ENCODE data around the gene STIP1.
"Not testable (repeated sequence)": the region's sequence is repeated elsewhere in the genome, so short reads cannot be mapped to it uniquely, and the experiment has no call there.

Gene STIP1

GRCh38 chr11:64150481-64151239 is 35.3 kb upstream of the STIP1 start:
- TF ChIP-seq ZNF274 (IDR thresholded peaks at IDR 0.05; ENCODE audit: low read depth, low read length), result no peak
- no peak overlapping the region for H3K4me3 ChIP-seq (ENCODE audit: low read length)

- no peak for TF ChIP-seq ZNF274 (IDR thresholded peaks at IDR 0.05; ENCODE audit: low read depth, low read length)
- no peak overlapping the region for H3K4me3 ChIP-seq (ENCODE audit: low read length)
Measured at GRCh38 chr11:64151337-64151736, 34.6 kb upstream of the STIP1 start.

GRCh38 chr11:64152841-64153691 is 32.9 kb upstream of the STIP1 start:
- no peak for TF ChIP-seq ZNF274 (IDR thresholded peaks at IDR 0.05; ENCODE audit: low read depth, low read length)
- no peak overlapping the region for H3K4me3 ChIP-seq (ENCODE audit: low read length)

- H3K4me3 ChIP-seq (ENCODE audit: low read length), result no peak overlapping the region
- no peak for TF ChIP-seq ZNF274 (IDR thresholded peaks at IDR 0.05; ENCODE audit: low read depth, low read length)
Measured at GRCh38 chr11:64153812-64154211, 32.2 kb upstream of the STIP1 start.

DNA sequence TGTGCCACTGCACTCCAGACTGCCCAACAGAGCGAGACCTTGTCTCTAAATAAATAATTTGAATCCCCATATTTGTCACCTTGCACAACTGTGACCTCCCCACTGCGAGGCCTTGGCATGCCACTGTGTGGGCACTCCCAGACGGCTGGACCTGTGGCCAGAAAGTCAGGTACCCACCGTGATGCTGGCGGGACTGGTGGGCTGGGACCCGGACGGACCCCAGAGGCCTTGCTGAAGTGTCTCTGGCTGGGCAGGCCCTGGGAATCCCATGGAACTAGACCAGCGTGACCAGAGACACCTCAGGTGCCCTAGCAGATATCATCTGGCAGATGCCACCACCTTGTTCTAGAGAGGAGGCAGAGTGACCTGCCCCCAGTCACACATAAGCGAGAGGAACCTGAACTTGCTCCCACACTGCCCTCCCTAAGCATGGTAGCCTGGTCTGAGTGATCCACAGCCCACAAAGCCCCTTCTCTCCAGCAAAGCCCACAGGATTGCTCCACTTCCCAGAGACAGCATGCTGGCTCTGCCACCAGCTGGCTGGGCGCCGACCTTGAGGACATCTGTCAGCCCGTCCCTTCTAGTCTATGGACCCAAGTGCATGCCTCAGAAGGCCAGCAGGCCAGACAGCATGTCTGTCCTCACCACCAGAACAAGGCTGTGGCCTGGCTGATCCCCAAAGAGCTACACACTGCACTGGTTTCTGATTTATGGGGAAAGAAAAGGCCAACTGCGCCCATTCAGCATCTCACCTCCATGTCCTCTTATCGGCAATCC is 29.5 kb upstream of the STIP1 start:
- TF ChIP-seq ZNF274 (IDR thresholded peaks at IDR 0.05; ENCODE audit: low read depth, low read length), result no peak
- no peak overlapping the region for H3K4me3 ChIP-seq (ENCODE audit: low read length)

DNA sequence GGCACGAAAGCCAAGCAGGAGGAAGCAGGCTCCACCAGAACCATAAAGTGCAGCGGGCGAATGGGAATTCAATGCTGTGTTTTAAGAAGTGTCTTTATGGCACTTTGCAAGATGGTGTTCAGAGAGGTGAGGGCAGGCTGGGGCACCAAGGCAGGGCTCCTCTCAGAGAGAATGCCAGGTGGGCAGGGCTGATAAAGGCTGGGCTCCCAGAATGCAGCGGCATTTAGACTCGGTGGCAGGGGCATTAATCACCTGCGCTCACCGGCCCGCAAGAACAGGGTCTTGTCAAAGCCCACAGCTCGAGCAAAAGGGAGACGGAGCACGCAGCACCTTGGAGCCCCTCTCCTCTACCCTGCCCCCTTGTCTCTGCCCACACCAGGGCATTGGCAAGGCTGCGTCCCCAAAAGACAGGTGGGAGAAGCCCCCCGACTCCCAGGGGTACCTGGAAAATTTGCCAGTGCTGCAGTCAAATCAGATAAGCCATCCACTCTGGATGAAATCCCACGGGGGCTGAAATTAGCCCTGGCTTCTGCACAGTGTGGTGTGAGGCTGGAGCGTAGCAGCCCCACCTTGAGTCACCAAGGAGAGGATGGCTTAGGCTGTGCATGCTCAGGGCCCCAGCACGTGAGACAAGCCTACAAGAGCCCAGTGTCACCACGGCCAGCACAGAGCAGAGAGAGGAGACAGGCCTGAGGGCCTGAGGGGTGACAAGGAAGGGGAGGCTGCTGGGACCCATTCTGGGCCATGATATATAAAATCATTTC is 28.2 kb upstream of the STIP1 start:
- no peak for TF ChIP-seq ZNF274 (IDR thresholded peaks at IDR 0.05; ENCODE audit: low read depth, low read length)
- H3K4me3 ChIP-seq (ENCODE audit: low read length), result no peak overlapping the region

- no peak for TF ChIP-seq ZNF274 (IDR thresholded peaks at IDR 0.05; ENCODE audit: low read depth, low read length)
- no peak overlapping the region for H3K4me3 ChIP-seq (ENCODE audit: low read length)
Measured at GRCh38 chr11:64161037-64161436, 24.9 kb upstream of the STIP1 start.

DNA sequence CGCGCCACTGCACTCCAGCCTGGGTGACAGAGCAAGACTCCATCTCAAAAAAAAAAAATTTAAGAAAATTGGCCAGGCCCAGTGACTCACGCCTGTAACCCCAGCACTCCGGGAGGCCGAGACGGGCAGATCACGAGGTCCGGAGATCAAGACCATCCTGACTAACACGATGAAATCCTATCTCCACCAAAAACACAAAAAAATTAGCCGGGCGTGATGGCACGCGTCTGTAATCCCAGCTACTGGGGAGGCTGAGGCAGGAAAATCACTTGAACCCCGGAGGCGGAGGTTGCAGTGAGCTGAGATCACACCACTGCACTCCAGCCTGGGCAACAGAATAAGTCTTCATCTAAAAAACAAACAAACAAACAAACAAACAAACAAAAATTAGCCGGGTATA is 23.2 kb upstream of the STIP1 start:
- not testable (repeated sequence) for H3K4me3 ChIP-seq (ENCODE audit: low read length)

GRCh38 chr11:64163951-64164350 is 22.0 kb upstream of the STIP1 start:
- TF ChIP-seq ZNF274 (IDR thresholded peaks at IDR 0.05; ENCODE audit: low read depth, low read length), result no peak
- H3K4me3 ChIP-seq (ENCODE audit: low read length), result no peak overlapping the region

GRCh38 chr11:64164392-64165312 is 21.3 kb upstream of the STIP1 start:
- no peak overlapping the region; the same call in 1 of the 2 replicates for H3K4me3 ChIP-seq (ENCODE audit: low read length)
- no peak for TF ChIP-seq ZNF274 (IDR thresholded peaks at IDR 0.05; ENCODE audit: low read depth, low read length)

- TF ChIP-seq ZNF274 (IDR thresholded peaks at IDR 0.05; ENCODE audit: low read depth, low read length), result no peak
- H3K4me3 ChIP-seq (ENCODE audit: low read length), result peak overlapping the region; percentile 58; the same call in 1 of the 2 replicates
Measured at GRCh38 chr11:64165481-64165841, 20.5 kb upstream of the STIP1 start.

GRCh38 chr11:64165842-64166635 is 19.9 kb upstream of the STIP1 start, which contains the start of gene MACROD1:
MACROD1 (minus strand) TSS chr11:64166113; CDS start chr11:64165994, 119 bp downstream.
- TF ChIP-seq ZNF274 (IDR thresholded peaks at IDR 0.05; ENCODE audit: low read depth, low read length), result no peak
- peak within 1 kb of the TSS; percentile 58; the same call in 1 of the 2 replicates for H3K4me3 ChIP-seq (ENCODE audit: low read length)
